Left lung (tissue), 10 donors: ENCODE measurements around the gene INPP5E. TPM values are rescaled to one million over a fixed set of nuclear protein-coding genes. Genes with fewer than 3 reads are reported as not detected.

Experiments used
- ATAC-seq: fragments of 200-7000 bp; cut with Tn5 transposase; one replicate; pipeline ENCODE4 v1.9.1; 2020; ENCODE audit warnings: moderate library complexity
- DNase-seq, 4 donors: peaks; one replicate each; pipeline ENCODE4 v3.0.0-alpha.2; 2013 to 2020
- H3K27ac ChIP-seq, 2 donors: fragments of 200-600 bp; sonication (generic) in 1 of 2; one replicate each; pipeline versions ENCODE4 v1.5.0 to v1.8.0; 2020 to 2021
- H3K27me3 ChIP-seq, 2 donors: fragments of 200-600 bp; sonication (generic) in 1 of 2; one replicate each; pipeline versions ENCODE4 v1.5.0 to v1.8.0; 2020 to 2021
- H3K36me3 ChIP-seq, 2 donors: fragments of 200-600 bp; sonication (generic) in 1 of 2; one replicate each; pipeline versions ENCODE4 v1.5.0 to v1.8.0; 2020 to 2021
- H3K4me1 ChIP-seq, 2 donors: fragments of 200-600 bp; one replicate each; pipeline ENCODE4 v1.8.0; 2021
- H3K4me3 ChIP-seq, 2 donors: fragments of 200-600 bp; sonication (generic) in 1 of 2; one replicate each; pipeline versions ENCODE4 v1.5.0 to v1.8.0; 2020 to 2021; ENCODE audit warnings: mild to moderate bottlenecking in 1 of 2
- H3K9me3 ChIP-seq, 2 donors: fragments of 200-600 bp; sonication (generic) in 1 of 2; one replicate each; pipeline versions ENCODE4 v1.5.0 to v1.8.0; 2020 to 2021
- intact Hi-C, 2 donors: fragments of 100-400 bp; cut with DNase I; formaldehyde crosslinking; loops; one replicate each; pipeline versions ENCODE4 v1.11.2 to v1.14.2; 2022
- polyA plus RNA-seq, 6 donors: library from polyadenylated mRNA; unstranded; fragments of 120-200 nt; gene quantifications; one replicate each; pipeline ENCODE4 v1.2.1, GENCODE V29; 2013; ENCODE audit not compliant: insufficient read length in 6 of 6
- total RNA-seq, 2 donors: library from RNA; stranded (reverse); fragmentation: NEBNext Ultra II Directional; extraction: Animal tissue kit (Norgen Biotek cat#: 25700); gene quantifications; one replicate each; pipeline ENCODE4 v1.2.1, GENCODE V29; 2021
- TF ChIP-seq, protein P1 (sequence below), 2 donors: fragments of 200-600 bp; sonication (generic) in 1 of 2; IDR thresholded peaks; one replicate each; pipeline versions ENCODE4 v1.5.0 to v1.8.0; 2021; ENCODE audit warnings: antibody characterized with exemption in 2 of 2
- donor health status: DM: no; HTN: yes; CAD: no.
- donor health status: DM: no; HTN: no; CAD: no.

Gene INPP5E
- total and polyA plus RNA-seq, 8 donors = 11.4 to 19.8 (median 13.1) TPM

DNA sequence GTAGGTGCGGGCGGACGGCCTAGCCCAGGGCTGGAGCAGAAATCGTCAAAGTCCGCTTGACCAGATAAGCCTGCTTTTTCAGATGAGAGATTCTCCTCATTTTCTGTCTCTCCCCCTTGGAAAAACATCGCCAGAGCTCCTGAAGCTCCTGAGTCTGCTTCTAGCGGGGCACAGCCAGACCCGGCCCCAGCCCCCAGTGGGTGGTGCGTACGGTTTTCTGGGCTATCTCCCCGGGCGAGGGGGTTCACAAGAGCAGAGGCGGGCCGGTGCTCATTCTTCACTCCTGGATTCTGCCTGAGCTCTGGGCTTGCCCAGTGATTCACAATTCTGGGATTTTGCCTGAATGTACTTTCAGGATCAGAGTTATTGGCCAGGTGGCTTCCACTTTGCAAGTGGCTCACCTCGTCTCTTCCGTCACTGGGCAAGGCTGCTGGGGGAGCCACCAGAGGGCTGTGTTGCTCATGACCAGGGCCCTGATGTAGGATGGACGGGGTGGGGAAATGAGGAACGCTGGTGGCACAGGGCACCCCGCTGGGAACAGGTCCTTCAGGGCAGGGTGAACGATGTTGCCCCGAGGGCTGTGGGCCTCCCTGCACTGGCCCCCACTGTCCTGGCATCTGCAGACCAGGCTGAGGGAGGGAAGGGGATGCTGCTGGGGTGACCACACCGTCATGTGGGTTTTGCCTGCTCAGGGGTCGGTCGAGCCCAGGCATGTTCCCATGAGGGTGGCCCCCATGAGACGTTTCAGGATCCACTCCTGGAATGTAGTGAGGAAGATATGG lies 36.9 kb upstream of the INPP5E start:
- TF ChIP-seq, protein P1, sequence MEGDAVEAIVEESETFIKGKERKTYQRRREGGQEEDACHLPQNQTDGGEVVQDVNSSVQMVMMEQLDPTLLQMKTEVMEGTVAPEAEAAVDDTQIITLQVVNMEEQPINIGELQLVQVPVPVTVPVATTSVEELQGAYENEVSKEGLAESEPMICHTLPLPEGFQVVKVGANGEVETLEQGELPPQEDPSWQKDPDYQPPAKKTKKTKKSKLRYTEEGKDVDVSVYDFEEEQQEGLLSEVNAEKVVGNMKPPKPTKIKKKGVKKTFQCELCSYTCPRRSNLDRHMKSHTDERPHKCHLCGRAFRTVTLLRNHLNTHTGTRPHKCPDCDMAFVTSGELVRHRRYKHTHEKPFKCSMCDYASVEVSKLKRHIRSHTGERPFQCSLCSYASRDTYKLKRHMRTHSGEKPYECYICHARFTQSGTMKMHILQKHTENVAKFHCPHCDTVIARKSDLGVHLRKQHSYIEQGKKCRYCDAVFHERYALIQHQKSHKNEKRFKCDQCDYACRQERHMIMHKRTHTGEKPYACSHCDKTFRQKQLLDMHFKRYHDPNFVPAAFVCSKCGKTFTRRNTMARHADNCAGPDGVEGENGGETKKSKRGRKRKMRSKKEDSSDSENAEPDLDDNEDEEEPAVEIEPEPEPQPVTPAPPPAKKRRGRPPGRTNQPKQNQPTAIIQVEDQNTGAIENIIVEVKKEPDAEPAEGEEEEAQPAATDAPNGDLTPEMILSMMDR (IDR thresholded peaks at IDR 0.05) = no peak
- no peak for DNase-seq
- Histone ChIP-seq H3K27ac (no peak overlapping the region), H3K9me3 (no peaks in the 10 kb centered on the region), H3K4me1 (peaks cover 4 to 16% of the 10 kb centered on the region in 2 donors), H3K27me3 (no peaks in the 10 kb centered on the region), H3K4me3 (no peak overlapping the region), H3K36me3 (peaks cover 0 to 73% of the 10 kb centered on the region in 2 donors)
- no peak for ATAC-seq
- intact Hi-C loops = no loop called here

DNA sequence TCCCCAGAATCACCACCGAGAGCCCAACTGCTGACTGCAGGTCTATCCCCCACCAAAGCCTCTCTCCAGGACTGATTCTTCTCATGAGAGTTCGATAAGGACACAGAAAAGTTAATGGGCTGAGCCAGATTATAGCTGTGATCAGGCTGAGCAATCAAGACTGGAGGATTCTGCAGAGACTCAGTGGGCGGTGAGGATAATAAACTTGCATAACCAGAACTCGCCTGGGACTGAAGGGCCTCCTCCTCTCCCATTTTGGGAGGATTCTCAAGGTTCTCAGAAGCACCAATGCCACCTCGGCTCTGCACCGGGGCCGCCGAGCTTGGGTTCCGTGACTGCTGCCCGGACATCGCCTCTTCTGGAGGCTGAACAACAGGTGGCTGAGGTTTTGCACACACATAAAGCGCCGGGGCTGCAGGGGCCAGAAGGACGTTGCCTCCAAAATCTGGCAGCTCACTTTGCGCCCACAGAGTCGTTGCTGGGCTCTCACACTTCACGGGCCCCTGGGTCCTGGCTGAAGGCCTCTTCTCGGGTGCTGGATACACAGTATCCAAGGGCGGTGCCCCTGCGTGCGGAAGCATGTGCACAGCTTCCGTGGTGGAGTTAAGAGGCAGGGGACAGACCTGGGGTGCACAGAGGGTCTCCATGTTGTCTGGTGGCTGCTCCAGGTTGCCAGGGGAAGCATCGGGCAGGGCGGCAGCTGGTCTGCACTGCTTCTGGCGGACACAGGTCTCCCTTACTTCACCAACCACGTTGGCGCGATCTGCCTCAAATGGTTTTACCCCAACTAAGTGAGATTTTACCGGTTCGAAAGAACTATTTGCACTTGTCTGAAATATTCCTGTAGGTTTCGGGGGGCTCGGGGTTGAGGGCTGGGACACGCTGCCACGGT lies 35.6 kb upstream of the INPP5E start:
- TF ChIP-seq, protein P1 (IDR thresholded peaks at IDR 0.05) = no peak
- intact Hi-C loops = no loop called here
- Histone ChIP-seq H3K36me3 (peaks cover 0 to 87% of the 10 kb centered on the region in 2 donors), H3K27ac (no peak overlapping the region), H3K4me1 (peaks cover 0 to 3% of the 10 kb centered on the region in 2 donors), H3K27me3 (no peaks in the 10 kb centered on the region), H3K9me3 (no peaks in the 10 kb centered on the region), H3K4me3 (no peak overlapping the region)
- no peak for DNase-seq
- ATAC-seq = no peak

DNA sequence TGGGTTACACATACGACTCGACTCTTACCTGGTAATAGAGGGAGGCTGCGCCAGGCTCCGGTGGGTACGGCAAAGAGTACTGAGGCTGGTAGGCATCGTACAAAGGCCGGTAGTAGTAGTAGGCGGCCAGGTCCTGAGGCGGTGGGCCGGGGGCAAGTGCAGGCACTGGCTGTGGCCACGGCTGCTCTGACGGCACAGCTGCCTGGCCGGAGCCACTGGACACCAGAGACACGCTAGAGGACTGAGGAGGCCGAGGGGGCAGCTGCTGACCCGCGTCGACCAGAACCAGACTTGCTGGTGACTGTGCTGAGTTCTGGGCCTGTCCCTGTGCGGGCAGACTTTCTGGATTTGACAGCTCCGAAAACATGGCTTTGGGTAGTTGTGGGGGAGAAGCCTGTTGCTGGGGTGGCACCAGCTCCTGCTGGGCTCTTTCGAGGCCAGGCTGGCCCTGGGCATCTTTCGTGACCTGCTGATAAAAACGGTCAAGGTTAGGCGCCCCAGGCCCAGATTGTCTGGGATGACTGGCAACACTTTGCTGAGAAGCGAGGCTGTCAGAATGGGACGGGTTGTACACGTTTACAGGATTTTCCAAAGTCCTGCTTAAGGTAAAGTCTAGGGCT lies 34.5 kb upstream of the INPP5E start:
- Histone ChIP-seq H3K4me3 (no peak overlapping the region), H3K27ac (no peak overlapping the region), H3K27me3 (no peaks in the 10 kb centered on the region), H3K9me3 (no peaks in the 10 kb centered on the region), H3K36me3 (peaks cover 0 to 98% of the 10 kb centered on the region in 2 donors), H3K4me1 (no peaks in the 10 kb centered on the region)
- DNase-seq (no peak), ATAC-seq (no peak)
- TF ChIP-seq, protein P1 (IDR thresholded peaks at IDR 0.05) = no peak
- intact Hi-C loops = no loop called here

DNA sequence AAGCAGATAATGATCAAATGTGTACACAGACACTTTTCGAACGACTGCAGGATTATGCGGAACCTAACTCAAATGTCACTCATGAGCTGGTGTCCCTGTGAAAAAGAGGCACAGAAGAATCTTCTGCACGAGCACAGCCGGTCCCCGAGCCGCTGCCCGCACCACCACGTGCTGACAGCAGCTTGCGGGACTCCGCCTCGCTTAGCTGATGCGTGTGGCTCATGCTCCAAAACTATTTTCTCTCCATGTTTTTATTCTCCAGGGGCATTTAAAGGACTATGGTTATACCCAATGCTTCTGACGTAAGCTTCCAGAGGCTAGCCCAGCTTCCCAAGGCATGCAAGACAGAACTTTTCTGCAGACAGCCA lies 33.7 kb upstream of the INPP5E start:
- ATAC-seq = no peak

More for the DNA sequence above, 33.7 kb upstream of the INPP5E start:
- H3K4me3 ChIP-seq = no peak overlapping the region
- H3K27me3 ChIP-seq = no peaks in the 10 kb centered on the region
- no peaks in the 10 kb centered on the region for H3K4me1 ChIP-seq
- no peaks in the 10 kb centered on the region for H3K9me3 ChIP-seq
- H3K27ac ChIP-seq = no peak overlapping the region
- no peak for DNase-seq
- peaks cover 0 to 100% of the 10 kb centered on the region in 2 donors for H3K36me3 ChIP-seq
- TF ChIP-seq, protein P1 (IDR thresholded peaks at IDR 0.05) = no peak
- intact Hi-C loops = no loop called here
